Dendritic cell treated with granulocyte-macrophage colony-stimulating factor and Interleukin-4, amounts not matched to agents 40 ng/mL and 50 ng/mL, for 4 days (primary cell): ENCODE data around the gene TFF3.

Experiments used
- H3K27ac Mint-ChIP-seq: one replicate; pipeline ENCODE4 v1.8.0; 2022; ENCODE audit warnings: mild to moderate bottlenecking, mixed read lengths
- H3K27me3 Mint-ChIP-seq: one replicate; pipeline ENCODE4 v1.8.0; 2022; ENCODE audit warnings: mild to moderate bottlenecking, mixed read lengths
- H3K36me3 Mint-ChIP-seq: one replicate; pipeline ENCODE4 v1.8.0; 2022; ENCODE audit warnings: low read depth, mixed read lengths
- H3K4me1 Mint-ChIP-seq: one replicate; pipeline ENCODE4 v1.8.0; 2022; ENCODE audit warnings: low read depth, mixed read lengths
- H3K4me3 Mint-ChIP-seq: one replicate; pipeline ENCODE4 v1.8.0; 2022; ENCODE audit warnings: mild to moderate bottlenecking, moderate library complexity, mixed read lengths
- H3K9me3 Mint-ChIP-seq: one replicate; pipeline ENCODE4 v1.8.0; 2022; ENCODE audit warnings: mixed read lengths
- intact Hi-C: fragments of 100-400 bp; cut with micrococcal nuclease; formaldehyde crosslinking; loops from one replicate; pipeline ENCODE4 v1.15.0; 2022

Gene TFF3

DNA sequence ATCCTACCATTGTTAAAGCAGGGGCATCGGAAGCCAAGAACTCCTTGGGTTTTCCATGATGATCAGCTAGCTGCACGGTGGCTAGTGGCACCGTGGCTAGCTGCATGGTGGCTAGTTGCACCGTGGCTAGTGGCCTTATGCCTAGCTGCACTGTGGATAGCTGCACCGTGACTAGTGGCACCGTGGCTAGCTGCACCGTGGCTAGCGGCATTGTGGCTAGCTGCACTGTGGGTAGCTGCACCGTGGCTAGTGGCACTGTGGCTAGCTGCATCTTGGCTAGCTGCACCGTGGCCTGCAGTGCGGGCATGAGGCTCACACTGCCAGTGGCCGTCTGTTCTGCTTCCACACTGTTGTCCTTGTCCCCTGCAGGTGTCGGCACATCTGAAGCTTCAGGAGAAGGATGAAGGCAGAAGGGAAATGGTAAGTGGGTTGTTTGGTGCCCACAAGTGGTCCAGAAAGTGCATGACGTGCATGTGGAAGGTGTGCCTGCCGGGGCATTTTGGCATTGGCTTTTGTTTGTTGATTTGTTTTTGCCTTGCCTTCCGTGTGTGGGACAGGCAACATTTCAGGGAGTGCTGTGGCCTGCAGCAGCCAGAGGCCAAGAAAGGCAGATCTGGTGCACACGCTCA, 38.6 kb downstream of the TFF3 start:
- no peaks in the 10 kb centered on the region for H3K9me3 Mint-ChIP-seq
- H3K36me3 Mint-ChIP-seq: peaks cover 100% of the 10 kb centered on the region
- H3K4me1 Mint-ChIP-seq: peaks cover 4% of the 10 kb centered on the region
- intact Hi-C loops: no loop called here
- H3K4me3 Mint-ChIP-seq: no peak overlapping the region
- H3K27me3 Mint-ChIP-seq: no peaks in the 10 kb centered on the region
- H3K27ac Mint-ChIP-seq: no peak overlapping the region

DNA sequence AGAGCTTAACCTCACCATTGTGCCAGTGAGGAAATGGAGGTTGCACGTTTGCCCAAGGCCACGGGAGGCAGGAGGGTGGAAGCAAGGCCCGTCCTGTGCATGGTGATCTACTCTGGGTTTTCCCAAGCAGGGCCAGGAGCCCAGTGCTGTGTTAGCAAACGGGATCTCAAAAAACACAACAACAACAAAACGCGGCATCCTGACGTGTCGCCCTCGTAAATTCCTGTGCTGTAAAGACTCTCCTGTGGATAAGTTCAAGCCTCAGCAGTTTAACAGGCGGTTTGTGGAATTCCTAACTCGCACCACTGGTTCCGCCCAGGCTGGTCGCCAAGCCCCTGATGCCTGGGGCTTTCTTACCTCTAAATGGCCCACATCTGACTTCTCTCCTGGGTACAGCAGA, 39.1 kb downstream of the TFF3 start:
- H3K4me1 Mint-ChIP-seq: peaks cover 4% of the 10 kb centered on the region
- H3K27ac Mint-ChIP-seq: no peak overlapping the region
- intact Hi-C loops: no loop called here
- peaks cover 100% of the 10 kb centered on the region for H3K36me3 Mint-ChIP-seq
- no peak overlapping the region for H3K4me3 Mint-ChIP-seq
- no peaks in the 10 kb centered on the region for H3K27me3 Mint-ChIP-seq
- no peaks in the 10 kb centered on the region for H3K9me3 Mint-ChIP-seq

DNA sequence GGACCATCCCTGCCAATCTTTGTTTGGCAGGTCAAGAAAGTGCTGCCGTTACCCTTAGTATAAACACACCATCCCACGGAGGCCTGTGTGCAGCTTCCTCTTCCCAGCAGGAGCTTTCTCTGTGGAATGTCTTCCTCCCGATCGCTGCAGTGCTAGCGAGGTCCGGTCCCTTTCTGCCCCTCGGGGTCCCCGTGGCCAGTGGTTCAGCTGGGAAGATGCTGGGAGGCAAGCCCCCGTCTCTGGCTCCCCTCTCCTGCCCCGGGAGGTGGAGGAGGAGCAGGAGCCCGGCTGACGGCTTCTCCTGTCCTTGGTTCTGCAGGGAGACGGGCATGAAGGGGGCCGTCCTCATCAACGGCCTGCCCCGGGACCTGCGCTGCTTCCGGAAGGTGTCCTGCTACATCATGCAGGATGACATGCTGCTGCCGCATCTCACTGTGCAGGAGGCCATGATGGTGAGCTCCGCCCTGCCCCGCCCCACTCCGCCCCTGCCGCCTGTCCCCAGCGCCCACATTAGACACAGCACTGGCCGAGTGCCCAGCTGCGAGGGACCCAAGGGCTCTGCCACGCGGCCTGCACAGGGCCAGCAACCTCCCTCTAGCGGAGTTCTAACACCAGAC, 42.1 kb downstream of the TFF3 start:
- H3K4me3 Mint-ChIP-seq: no peak overlapping the region
- peaks cover 74% of the 10 kb centered on the region for H3K36me3 Mint-ChIP-seq

DNA sequence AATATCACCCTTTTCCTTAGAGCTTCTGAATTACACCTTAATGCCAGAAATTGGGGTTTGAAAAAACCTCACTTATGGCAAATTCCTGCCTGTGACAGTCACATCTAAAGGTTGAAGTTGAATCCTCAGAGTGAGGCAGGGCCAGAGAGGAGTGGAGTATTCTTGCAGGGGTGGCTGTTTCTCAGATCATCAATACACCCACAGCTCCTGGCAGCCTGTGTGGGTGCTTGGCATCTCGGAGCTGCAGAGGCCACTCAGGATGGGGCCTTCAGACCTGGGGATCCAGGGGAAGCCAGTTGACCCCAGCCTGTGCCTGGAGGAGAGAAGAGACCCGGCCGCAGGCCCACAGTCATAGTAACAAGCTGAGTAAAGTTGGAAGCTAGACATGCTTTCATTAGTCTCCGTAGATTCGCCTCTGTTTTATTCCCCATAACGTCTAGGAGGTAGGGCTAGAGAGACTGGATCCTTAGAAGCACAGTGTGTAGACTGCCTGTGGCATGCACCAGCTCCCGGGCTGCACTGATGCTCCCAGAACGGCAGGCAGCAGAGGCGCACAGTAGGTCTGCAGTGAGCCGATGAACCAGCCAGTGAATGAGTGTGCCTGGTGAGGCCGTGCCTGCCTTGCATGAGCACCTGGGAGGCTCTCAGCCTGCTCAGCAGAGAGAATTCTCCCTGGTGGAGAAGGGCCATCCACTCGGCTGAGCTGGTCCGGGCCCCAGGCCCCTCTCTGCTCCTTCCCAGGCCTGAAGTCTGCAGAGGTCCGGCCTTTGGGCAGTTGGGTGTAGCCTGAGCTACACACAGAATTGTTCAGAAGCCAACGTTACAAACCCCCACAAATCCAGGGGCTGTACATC, 42.9 kb downstream of the TFF3 start:
- peaks cover 26% of the 10 kb centered on the region for H3K4me1 Mint-ChIP-seq
- H3K36me3 Mint-ChIP-seq: peaks cover 67% of the 10 kb centered on the region
- H3K9me3 Mint-ChIP-seq: no peaks in the 10 kb centered on the region
- H3K4me3 Mint-ChIP-seq: no peak overlapping the region
- H3K27me3 Mint-ChIP-seq: peaks cover 12% of the 10 kb centered on the region
- no peak overlapping the region for H3K27ac Mint-ChIP-seq
- intact Hi-C loops: no loop called here

More for the DNA sequence above, 42.1 kb downstream of the TFF3 start:
- intact Hi-C loops: no loop called here
- Mint-ChIP-seq H3K9me3 (no peaks in the 10 kb centered on the region), H3K27ac (no peak overlapping the region), H3K4me1 (peaks cover 18% of the 10 kb centered on the region), H3K27me3 (peaks cover 8% of the 10 kb centered on the region)

DNA sequence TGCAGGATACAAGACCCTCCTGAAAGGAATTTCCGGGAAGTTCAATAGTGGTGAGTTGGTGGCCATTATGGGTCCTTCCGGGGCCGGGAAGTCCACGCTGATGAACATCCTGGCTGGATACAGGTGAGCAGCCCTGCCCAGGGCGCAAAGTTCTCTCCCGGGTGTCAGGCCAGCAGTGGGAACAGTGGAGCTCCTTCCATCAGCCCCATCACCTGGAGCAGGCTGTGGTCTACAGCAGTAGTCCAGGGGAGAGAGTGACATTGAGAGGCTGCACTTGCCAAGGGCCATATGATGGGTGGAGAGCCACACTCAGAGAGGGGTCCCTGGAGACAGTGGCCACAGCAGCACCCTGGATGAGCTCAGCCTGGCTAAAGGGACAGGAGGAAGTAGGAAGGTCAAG, 44.1 kb downstream of the TFF3 start:
- Mint-ChIP-seq H3K36me3 (peaks cover 54% of the 10 kb centered on the region), H3K27me3 (peaks cover 17% of the 10 kb centered on the region), H3K4me3 (no peak overlapping the region), H3K27ac (no peak overlapping the region), H3K4me1 (peaks cover 36% of the 10 kb centered on the region), H3K9me3 (no peaks in the 10 kb centered on the region)
- intact Hi-C loops: no loop called here

DNA sequence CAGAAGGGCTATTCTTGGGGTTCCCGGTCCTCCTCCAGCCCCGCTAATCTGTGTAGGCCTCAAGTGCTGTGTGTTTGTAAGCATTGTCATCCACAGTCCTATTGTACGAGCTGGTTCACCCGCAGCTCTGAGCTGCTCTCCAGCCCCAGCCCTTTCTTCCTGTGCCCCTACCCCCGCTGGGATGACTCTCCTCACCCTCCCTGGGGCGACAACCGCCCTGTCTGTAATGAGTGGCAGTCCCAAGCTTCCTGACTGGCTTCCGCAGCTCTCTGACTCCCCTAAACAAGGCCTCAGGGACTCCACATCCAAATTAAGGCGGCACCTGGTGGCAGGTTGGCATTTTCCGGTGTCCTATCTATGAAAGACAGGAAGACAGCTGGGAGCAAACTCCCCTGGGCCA, 45.8 kb downstream of the TFF3 start:
- H3K9me3 Mint-ChIP-seq: no peaks in the 10 kb centered on the region
- peaks cover 50% of the 10 kb centered on the region for H3K4me1 Mint-ChIP-seq
- no peak overlapping the region for H3K4me3 Mint-ChIP-seq
- H3K27ac Mint-ChIP-seq: peak overlapping the region; percentile 64
- intact Hi-C loops: no loop called here
- H3K36me3 Mint-ChIP-seq: peaks cover 49% of the 10 kb centered on the region
- peaks cover 17% of the 10 kb centered on the region for H3K27me3 Mint-ChIP-seq

DNA sequence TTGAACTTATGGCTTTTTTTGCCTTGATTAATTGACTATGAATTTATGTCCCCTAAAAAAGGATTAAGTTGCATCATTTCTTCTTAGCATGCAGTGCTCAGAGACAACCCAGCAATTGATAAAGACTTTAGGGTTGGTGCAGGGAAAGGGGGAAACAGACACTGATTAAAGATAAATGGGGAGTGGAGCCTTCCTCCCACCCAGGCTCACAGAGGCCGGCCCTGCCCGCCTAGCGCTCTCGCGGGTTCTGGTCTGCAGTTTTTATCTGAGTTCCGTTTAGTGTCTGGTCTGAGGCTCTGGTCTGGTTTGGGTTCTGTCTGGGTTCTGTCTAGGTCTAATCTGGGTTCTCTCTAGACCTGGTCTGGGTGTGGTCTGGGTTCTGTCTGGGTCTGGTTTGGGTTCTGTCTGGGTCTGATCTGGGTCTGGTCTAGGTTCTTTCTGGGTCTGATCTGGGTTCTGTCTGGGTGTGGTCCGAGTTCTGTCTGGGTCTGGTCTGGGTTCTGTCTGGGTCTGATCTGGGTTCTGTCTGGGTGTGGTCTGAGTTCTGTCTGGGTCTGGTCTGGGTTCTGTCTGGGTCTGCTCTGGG, 48.1 kb downstream of the TFF3 start:
- H3K4me3 Mint-ChIP-seq: no peak overlapping the region
- intact Hi-C loops: no loop called here
- peak overlapping the region; percentile 69 for H3K27ac Mint-ChIP-seq
- no peaks in the 10 kb centered on the region for H3K9me3 Mint-ChIP-seq
- peaks cover 69% of the 10 kb centered on the region for H3K4me1 Mint-ChIP-seq
- peaks cover 34% of the 10 kb centered on the region for H3K36me3 Mint-ChIP-seq
- peaks cover 17% of the 10 kb centered on the region for H3K27me3 Mint-ChIP-seq

DNA sequence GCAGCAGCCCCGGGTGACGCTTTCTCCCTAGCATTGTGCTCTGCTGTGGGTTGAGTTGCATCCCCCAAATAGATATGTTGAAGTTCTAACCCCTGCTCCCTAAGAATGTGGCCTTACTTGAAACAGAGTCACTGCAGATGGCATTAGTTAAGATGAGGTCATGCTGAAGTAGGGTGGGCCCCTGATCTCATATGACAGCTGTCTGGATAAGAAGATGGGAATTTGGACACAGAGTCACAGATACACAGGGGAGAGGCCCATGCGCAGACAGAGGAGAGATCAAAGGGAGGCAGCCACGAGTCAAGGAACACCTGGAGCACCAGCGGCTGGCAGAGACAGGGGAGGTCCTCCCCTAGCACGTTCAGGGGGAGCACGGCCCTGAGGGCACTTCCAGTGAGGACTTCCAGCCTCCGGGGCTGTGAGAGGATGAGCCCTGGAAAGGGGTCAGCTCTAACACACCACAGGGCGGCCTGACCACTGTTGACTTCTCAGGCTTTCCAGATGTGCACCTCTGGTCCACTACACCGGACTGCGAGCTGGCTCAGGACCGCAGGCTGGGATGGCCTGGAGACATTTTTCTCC, 49.9 kb downstream of the TFF3 start:
- Mint-ChIP-seq H3K27ac (no peak overlapping the region), H3K4me3 (no peak overlapping the region), H3K36me3 (peaks cover 29% of the 10 kb centered on the region), H3K4me1 (peaks cover 75% of the 10 kb centered on the region), H3K27me3 (peaks cover 17% of the 10 kb centered on the region), H3K9me3 (no peaks in the 10 kb centered on the region)
- intact Hi-C loops: no loop called here

DNA sequence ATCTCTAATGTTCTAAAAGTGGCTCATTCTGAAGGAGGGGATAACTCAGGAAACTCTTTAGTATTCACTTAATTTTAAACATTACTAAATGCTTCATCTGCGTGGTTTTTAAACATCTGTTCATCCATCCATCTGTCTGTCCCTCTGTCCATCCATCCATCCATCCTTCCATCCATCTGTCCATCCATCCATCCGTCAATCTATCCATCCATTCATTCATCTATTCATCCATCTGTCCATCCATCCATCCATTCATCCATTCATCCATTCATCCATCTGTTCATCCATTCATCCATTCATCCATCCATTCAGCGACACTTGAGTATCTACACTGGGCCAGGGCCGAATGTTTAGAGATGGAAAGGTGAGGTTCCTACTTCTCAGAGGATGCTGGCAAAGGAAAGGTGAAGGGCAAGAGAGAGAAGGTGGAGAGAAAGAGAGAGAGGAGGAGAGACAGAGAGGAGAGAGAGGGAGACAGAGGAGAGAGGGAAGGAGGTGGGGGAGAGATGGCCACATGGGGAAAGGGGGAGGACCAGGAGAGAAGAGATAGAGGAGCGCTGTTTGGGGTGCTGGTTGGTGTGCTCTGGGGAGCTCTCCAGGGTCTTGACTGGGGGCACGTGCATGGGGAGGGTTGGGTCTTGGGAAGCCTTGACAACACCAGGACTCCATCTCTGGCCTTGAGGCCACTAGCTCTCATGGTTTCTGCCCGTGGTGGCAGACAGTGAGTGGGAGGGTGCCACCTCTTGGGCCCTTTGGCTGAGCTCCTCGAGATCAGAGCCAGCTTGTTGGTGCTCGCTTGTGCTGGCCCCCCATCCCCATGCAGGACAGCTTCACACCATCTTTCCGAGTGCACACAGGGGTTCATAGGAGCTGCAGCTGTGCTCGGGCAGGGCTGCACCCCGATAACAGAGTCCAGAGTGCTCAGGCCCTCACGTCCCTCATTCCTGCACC, 50.7 kb downstream of the TFF3 start:
- H3K36me3 Mint-ChIP-seq: peaks cover 31% of the 10 kb centered on the region
- peak overlapping the region; percentile 69 for H3K27ac Mint-ChIP-seq
- no peak overlapping the region for H3K4me3 Mint-ChIP-seq
- peaks cover 80% of the 10 kb centered on the region for H3K4me1 Mint-ChIP-seq
- H3K9me3 Mint-ChIP-seq: no peaks in the 10 kb centered on the region
- H3K27me3 Mint-ChIP-seq: peaks cover 18% of the 10 kb centered on the region
- intact Hi-C loops: no loop called here

DNA sequence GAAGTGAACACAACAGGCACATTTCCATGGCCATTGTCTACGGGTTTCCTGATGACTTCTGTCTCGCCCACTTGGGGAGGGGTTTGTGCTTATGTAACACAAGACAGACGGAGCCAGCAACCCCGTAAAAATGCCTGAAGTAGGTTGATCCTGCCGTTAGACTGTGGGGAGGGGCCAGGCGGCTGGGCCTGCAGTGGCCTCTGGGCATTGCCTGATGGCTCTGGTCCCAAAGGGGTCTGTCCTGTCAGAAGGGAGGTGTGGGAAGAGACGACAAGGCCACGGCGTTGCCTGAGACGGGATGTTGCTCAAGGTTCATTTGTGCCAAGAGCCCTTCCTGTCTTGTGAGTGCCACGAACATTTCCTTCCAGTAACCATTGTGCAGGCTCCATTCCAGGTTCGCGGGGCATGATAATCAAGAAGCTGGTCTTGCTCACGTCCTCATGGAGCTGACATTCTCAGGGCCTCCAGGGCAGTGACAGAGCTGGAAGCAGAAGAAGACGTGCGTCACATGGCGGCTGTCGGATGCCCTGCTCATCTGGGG, 51.5 kb downstream of the TFF3 start:
- intact Hi-C loops: no loop called here
- no peak overlapping the region for H3K4me3 Mint-ChIP-seq
- peaks cover 11% of the 10 kb centered on the region for H3K27me3 Mint-ChIP-seq
- H3K27ac Mint-ChIP-seq: peak overlapping the region; percentile 69
- H3K9me3 Mint-ChIP-seq: no peaks in the 10 kb centered on the region
- H3K36me3 Mint-ChIP-seq: peaks cover 33% of the 10 kb centered on the region
- H3K4me1 Mint-ChIP-seq: peaks cover 80% of the 10 kb centered on the region

DNA sequence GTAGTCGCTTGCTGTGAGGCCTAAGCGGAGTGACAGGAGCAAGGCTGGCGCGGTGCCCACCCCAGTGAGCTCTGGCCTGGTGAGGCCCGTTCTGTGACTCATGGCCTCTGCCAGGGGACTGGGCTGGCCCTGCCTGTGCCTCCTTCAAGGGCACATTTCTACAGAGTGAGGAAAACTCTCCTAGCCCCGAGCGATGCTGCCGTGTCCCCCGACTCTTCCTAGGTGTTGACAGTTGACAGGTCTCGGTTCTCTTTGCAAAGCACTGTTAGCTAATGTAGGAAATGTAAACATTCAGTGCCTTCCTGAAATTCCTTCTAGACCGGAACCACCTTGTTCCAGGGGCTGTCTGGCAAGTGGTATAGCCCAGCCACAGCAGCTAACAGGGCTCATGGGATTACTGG, 52.4 kb downstream of the TFF3 start:
- Mint-ChIP-seq H3K9me3 (no peaks in the 10 kb centered on the region), H3K4me1 (peaks cover 81% of the 10 kb centered on the region)
- intact Hi-C loops: no loop called here

DNA sequence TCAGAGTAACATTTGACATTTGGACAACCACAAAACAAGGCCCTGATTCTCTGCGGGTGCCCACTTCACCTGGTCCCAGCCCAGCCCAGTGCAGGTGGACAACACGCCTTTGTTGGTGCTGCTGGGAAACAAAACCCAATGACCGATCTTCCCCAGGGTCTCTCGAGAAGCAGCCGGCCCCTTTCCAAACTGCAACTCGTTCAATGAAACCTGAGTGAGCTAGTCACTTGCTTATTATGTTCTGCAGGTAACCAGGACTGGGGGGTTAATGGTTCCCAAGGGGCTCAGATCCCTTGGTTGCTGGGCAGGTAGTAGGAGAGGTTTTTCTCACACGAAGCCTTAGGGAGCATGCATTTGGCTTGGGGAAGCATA, 53.4 kb downstream of the TFF3 start:
- Mint-ChIP-seq H3K4me3 (no peak overlapping the region), H3K27ac (no peak overlapping the region), H3K9me3 (no peaks in the 10 kb centered on the region), H3K27me3 (peaks cover 9% of the 10 kb centered on the region), H3K36me3 (peaks cover 45% of the 10 kb centered on the region), H3K4me1 (peaks cover 74% of the 10 kb centered on the region)
- intact Hi-C loops: no loop called here

More for the DNA sequence above, 52.4 kb downstream of the TFF3 start:
- Mint-ChIP-seq H3K36me3 (peaks cover 41% of the 10 kb centered on the region), H3K4me3 (no peak overlapping the region), H3K27ac (no peak overlapping the region), H3K27me3 (peaks cover 14% of the 10 kb centered on the region)
